B cell (primary cell): ENCODE results near the gene COG5. TPM values are rescaled to one million over a fixed set of nuclear protein-coding genes. Genes with fewer than 3 reads are reported as not detected.

Experiments
- ATAC-seq: fragments of 200-7000 bp; cut with Tn5 transposase; one replicate; pipeline ENCODE4 v1.10.0; 2021; ENCODE audit warnings: low read depth, mild to moderate bottlenecking, moderate number of reproducible peaks, moderate library complexity
- CTCF ChIA-PET: fragments of 350-600 bp; sonication (Branson Sonifier 250); formaldehyde crosslinking; loops from one replicate; lab custom pipeline; 2021; ENCODE audit warnings: antibody characterized with exemption, inconsistent platforms; lab: Charles Lee
- POLR2A ChIA-PET: fragments of 350-600 bp; sonication (Branson Sonifier 250); formaldehyde crosslinking; loops from one replicate; lab custom pipeline; 2021; ENCODE audit warnings: antibody characterized with exemption; lab: Charles Lee
- DNase-seq: peaks from one replicate; pipeline ENCODE4 v3.0.0; 2013
- H2AFZ ChIP-seq: 2 replicates; pipeline ENCODE4 v1.6.1; 2012; ENCODE audit warnings: mild to moderate bottlenecking, low read depth, low read length; ENCODE audit not compliant: insufficient read depth, poor library complexity, severe bottlenecking
- H3K27ac ChIP-seq, 2 donors: 1 replicate in 1 of 2; 2 replicates in 1 of 2; pipeline ENCODE4 v1.5.1; 2012 to 2013; ENCODE audit warnings: low read length in 2 of 2, mild to moderate bottlenecking in 2 of 2, moderate library complexity in 1 of 2
- H3K27me3 ChIP-seq, 4 experiments: fragments of 200-600 bp in 1 of 4; sonication (generic) in 1 of 4; replicated peaks in 1 of 4; 1 replicate in 2 of 4; 2 replicates in 2 of 4; pipeline versions ENCODE4 v1.6.1 to v1.7.0; 2013 to 2016; ENCODE audit warnings: low read length in 3 of 4, mild to moderate bottlenecking in 2 of 4, mixed read lengths in 1 of 4, moderate library complexity in 1 of 4; ENCODE audit not compliant: insufficient read depth in 4 of 4, control insufficient read depth in 3 of 4; ENCODE audit errors: control extremely low read depth in 1 of 4
- H3K36me3 ChIP-seq, 2 experiments: replicated peaks in 1 of 2; 1 replicate in 1 of 2; 2 replicates in 1 of 2; pipeline versions ENCODE4 v1.6.1 to v1.7.1; 2013; ENCODE audit warnings: low read length in 1 of 2; ENCODE audit not compliant: insufficient read depth in 2 of 2, control insufficient read depth in 1 of 2; ENCODE audit errors: control extremely low read depth in 1 of 2, extremely low read depth in 1 of 2
- H3K4me1 ChIP-seq, 2 donors: fragments of 200-600 bp in 1 of 2; sonication (generic) in 1 of 2; 1 replicate in 1 of 2; 2 replicates in 1 of 2; pipeline versions ENCODE4 v1.5.1 to v1.6.1; 2013 to 2017; ENCODE audit warnings: low read length in 2 of 2; ENCODE audit not compliant: control insufficient read depth in 2 of 2, insufficient read depth in 2 of 2
- H3K4me2 ChIP-seq: replicated peaks from 2 replicates; pipeline ENCODE3; 2012; ENCODE audit warnings: mild to moderate bottlenecking, low read depth, low read length; ENCODE audit not compliant: poor library complexity, severe bottlenecking
- H3K4me3 ChIP-seq, 5 experiments: fragments of 200-600 bp in 1 of 5; sonication (generic) in 1 of 5; 1 replicate in 3 of 5; 2 replicates in 2 of 5; pipeline versions ENCODE4 v1.5.1 to v1.7.0; 2011 to 2016; ENCODE audit warnings: low read length in 4 of 5, mild to moderate bottlenecking in 4 of 5, low read depth in 2 of 5, control low read depth in 1 of 5, moderate library complexity in 1 of 5; ENCODE audit not compliant: insufficient read depth in 1 of 5; ENCODE audit errors: control extremely low read depth in 1 of 5, extremely low read depth in 1 of 5
- H3K79me2 ChIP-seq: fragments of 200-600 bp; sonication (generic); one replicate; pipeline ENCODE4 v1.6.0; 2016; ENCODE audit warnings: low read length; ENCODE audit not compliant: control insufficient read depth, insufficient read depth
- H3K9ac ChIP-seq: fragments of 200-600 bp; sonication (generic); 2 replicates; pipeline ENCODE4 v1.6.1; 2017; ENCODE audit warnings: mild to moderate bottlenecking, low read length, moderate library complexity
- H3K9me3 ChIP-seq, 3 donors: one replicate each; pipeline versions ENCODE4 v1.6.1 to v1.7.1; 2013; ENCODE audit warnings: low read length in 2 of 3; ENCODE audit not compliant: control insufficient read depth in 2 of 3, insufficient read depth in 1 of 3; ENCODE audit errors: control extremely low read depth in 1 of 3
- H4K20me1 ChIP-seq: 2 replicates; pipeline ENCODE4 v1.6.0; 2012; ENCODE audit warnings: mild to moderate bottlenecking, low read length; ENCODE audit not compliant: insufficient read depth, control insufficient read depth, poor library complexity, severe bottlenecking
- H3K27ac Mint-ChIP-seq: one replicate; pipeline ENCODE4 v1.8.0; 2021; ENCODE audit warnings: mixed read lengths
- H3K27me3 Mint-ChIP-seq: one replicate; pipeline ENCODE4 v1.8.0; 2021; ENCODE audit warnings: mixed read lengths
- H3K4me1 Mint-ChIP-seq: one replicate; pipeline ENCODE4 v1.8.0; 2021; ENCODE audit warnings: mixed read lengths
- H3K4me3 Mint-ChIP-seq: one replicate; pipeline ENCODE4 v1.8.0; 2021; ENCODE audit warnings: mixed read lengths
- H3K9me3 Mint-ChIP-seq: one replicate; pipeline ENCODE4 v1.8.0; 2022; ENCODE audit warnings: mixed read lengths; ENCODE audit not compliant: insufficient read depth
- EZH2 ChIP-seq: IDR thresholded peaks from 2 replicates; pipeline ENCODE4 v1.6.1; 2012; ENCODE audit warnings: borderline replicate concordance, low read depth, mild to moderate bottlenecking, moderate library complexity, low read length; ENCODE audit not compliant: insufficient read depth, poor library complexity, severe bottlenecking
- WGBS: methylation state at CpG from one replicate; pipeline ENCODE4 v1.1.5; 2013; ENCODE audit warnings: missing lambda C conversion rate; ENCODE audit not compliant: insufficient coverage; 5-methylcytosine and 5-hydroxymethylcytosine counted together
- intact Hi-C: fragments of 100-400 bp; cut with micrococcal nuclease; formaldehyde crosslinking; loops from one replicate; pipeline ENCODE4 v1.10.0; 2022
- polyA plus RNA-seq: library from polyadenylated mRNA; depleted of rRNA; stranded (reverse); fragments of >200 nt; gene quantifications from 2 replicates; pipeline ENCODE4 v1.2.3, GENCODE V29; 2012
- total RNA-seq, 2 donors: library from RNA; stranded (reverse); fragments of 120-200 nt in 1 of 2; gene quantifications; 1 replicate in 1 of 2; 2 replicates in 1 of 2; pipeline versions ENCODE4 v1.2.3 to v1.2.4, GENCODE V29; 2013 to 2022
- TF ChIP-seq, protein P1 (sequence below): fragments of 200-600 bp; IDR thresholded peaks from one replicate; pipeline ENCODE4 v1.8.0; 2022; ENCODE audit warnings: antibody characterized with exemption, mild to moderate bottlenecking

The COG5 gene
- total and polyA plus RNA-seq, 2 donors (not counting 1 experiment from before 2014, with no cell fraction given) = 7.0 to 73.0 TPM

GRCh38 chr7:107172276-107173032, 391.3 kb downstream of the COG5 start:
- Mint-ChIP-seq H3K9me3 (no peaks in the 10 kb centered on the region), H3K4me3 (peak overlapping the region; percentile 44), H3K27me3 (no peaks in the 10 kb centered on the region), H3K4me1 (peaks cover 59% of the 10 kb centered on the region), H3K27ac (peak overlapping the region; percentile 51)
- no CpG with 5 or more reads among the region's 4 CpGs for WGBS
- H3K4me1 ChIP-seq = peaks cover 33 to 51% of the 10 kb centered on the region in 2 donors
- H3K9ac ChIP-seq = no peak overlapping the region
- no peaks in the 10 kb centered on the region for H3K27me3 ChIP-seq
- no peak overlapping the region for H2AFZ ChIP-seq
- ATAC-seq (no peak), DNase-seq (no peak)
- H3K4me2 ChIP-seq = peak overlapping the region; percentile 55
- H3K27ac ChIP-seq = no peak overlapping the region
- CTCF ChIA-PET = interaction anchor here (0.7 to 1.3 kb wide), 2 partner anchors 22 to 25 kb away, joined by 4 to 6 read pairs; no protein-coding TSS in a partner anchor
- intact Hi-C loops = no loop called here
- POLR2A ChIA-PET = interaction anchor here (0.7 kb wide), 1 partner anchor 510 kb away, joined by 5 read pairs; no protein-coding TSS in a partner anchor
- H3K9me3 ChIP-seq = no peaks in the 10 kb centered on the region
- peaks cover 85% of the 10 kb centered on the region for H3K79me2 ChIP-seq
- peaks cover 6 to 11% of the 10 kb centered on the region in 2 experiments for H3K36me3 ChIP-seq
- peaks cover 76% of the 10 kb centered on the region for H4K20me1 ChIP-seq
- peak overlapping the region in 1 of 5 experiments; percentile 3 for H3K4me3 ChIP-seq
- TF ChIP-seq, protein P1, sequence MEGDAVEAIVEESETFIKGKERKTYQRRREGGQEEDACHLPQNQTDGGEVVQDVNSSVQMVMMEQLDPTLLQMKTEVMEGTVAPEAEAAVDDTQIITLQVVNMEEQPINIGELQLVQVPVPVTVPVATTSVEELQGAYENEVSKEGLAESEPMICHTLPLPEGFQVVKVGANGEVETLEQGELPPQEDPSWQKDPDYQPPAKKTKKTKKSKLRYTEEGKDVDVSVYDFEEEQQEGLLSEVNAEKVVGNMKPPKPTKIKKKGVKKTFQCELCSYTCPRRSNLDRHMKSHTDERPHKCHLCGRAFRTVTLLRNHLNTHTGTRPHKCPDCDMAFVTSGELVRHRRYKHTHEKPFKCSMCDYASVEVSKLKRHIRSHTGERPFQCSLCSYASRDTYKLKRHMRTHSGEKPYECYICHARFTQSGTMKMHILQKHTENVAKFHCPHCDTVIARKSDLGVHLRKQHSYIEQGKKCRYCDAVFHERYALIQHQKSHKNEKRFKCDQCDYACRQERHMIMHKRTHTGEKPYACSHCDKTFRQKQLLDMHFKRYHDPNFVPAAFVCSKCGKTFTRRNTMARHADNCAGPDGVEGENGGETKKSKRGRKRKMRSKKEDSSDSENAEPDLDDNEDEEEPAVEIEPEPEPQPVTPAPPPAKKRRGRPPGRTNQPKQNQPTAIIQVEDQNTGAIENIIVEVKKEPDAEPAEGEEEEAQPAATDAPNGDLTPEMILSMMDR = no peak
- TF ChIP-seq EZH2 = no peak

DNA sequence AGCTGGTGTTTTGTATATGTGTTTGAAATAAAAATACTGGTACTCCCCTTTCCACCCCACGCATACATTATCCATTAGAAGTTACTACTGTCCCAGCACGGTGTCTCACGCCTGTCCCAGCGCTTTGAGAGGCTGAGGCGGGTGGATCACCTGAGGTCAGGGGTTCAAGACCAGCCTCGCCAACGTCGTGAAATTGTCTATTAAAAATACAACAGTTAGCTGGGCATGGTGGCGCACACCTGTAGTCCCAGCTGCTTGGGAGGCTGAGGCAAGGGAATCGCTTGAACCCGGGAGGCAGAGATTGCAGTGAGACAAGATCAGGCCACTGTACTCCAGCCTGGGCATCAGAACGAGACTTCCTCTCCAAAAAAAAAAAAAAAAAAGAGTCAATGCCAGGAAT, 392.2 kb downstream of the COG5 start:
- POLR2A ChIA-PET = interaction anchor here (0.7 kb wide), 1 partner anchor 509 kb away, joined by 5 read pairs; no protein-coding TSS in a partner anchor
- WGBS = 100% methylated on average over 4 of the region's 12 CpGs
- peaks cover 37 to 56% of the 10 kb centered on the region in 2 donors for H3K4me1 ChIP-seq

More for the DNA sequence above, 392.2 kb downstream of the COG5 start:
- peaks cover 54% of the 10 kb centered on the region for H3K4me1 Mint-ChIP-seq
- TF ChIP-seq, protein P1 = no peak
- TF ChIP-seq EZH2 = no peak
- no peak overlapping the region for H3K4me3 ChIP-seq
- no peak for DNase-seq
- peak overlapping the region in 1 of 2 donors; percentile 23 for H3K27ac ChIP-seq
- H3K9me3 ChIP-seq = no peaks in the 10 kb centered on the region
- H2AFZ ChIP-seq = no peak overlapping the region
- no peak for ATAC-seq
- intact Hi-C loops = no loop called here
- no peaks in the 10 kb centered on the region for H3K27me3 Mint-ChIP-seq
- no peaks in the 10 kb centered on the region for H3K27me3 ChIP-seq
- peaks cover 66% of the 10 kb centered on the region for H4K20me1 ChIP-seq
- H3K4me2 ChIP-seq = peak overlapping the region; percentile 55
- no peak overlapping the region for H3K9ac ChIP-seq
- H3K4me3 Mint-ChIP-seq = peak overlapping the region; percentile 59
- H3K9me3 Mint-ChIP-seq = no peaks in the 10 kb centered on the region
- H3K79me2 ChIP-seq = peaks cover 75% of the 10 kb centered on the region
- H3K27ac Mint-ChIP-seq = no peak overlapping the region
- CTCF ChIA-PET = interaction anchor here (0.7 to 1.3 kb wide), 2 partner anchors 21 to 24 kb away, joined by 4 to 6 read pairs; no protein-coding TSS in a partner anchor
- peaks cover 6 to 11% of the 10 kb centered on the region in 2 experiments for H3K36me3 ChIP-seq
